GM12801 (cell line): ENCODE data around the gene A4GALT.

ENCODE experiments used
- CTCF ChIP-seq: IDR thresholded peaks from one replicate; pipeline ENCODE4 v1.5.1; 2011; ENCODE audit warnings: control low read depth; ENCODE audit not compliant: insufficient read length; ENCODE audit errors: extremely low read depth

Gene A4GALT

GRCh38 chr22:42763965-42764480, 43.4 kb upstream of the A4GALT start:
- TF ChIP-seq CTCF = no peak

GRCh38 chr22:42760806-42761565, 40.3 kb upstream of the A4GALT start:
- no peak for TF ChIP-seq CTCF

GRCh38 chr22:42758931-42759629, 38.4 kb upstream of the A4GALT start:
- TF ChIP-seq CTCF = no peak

DNA sequence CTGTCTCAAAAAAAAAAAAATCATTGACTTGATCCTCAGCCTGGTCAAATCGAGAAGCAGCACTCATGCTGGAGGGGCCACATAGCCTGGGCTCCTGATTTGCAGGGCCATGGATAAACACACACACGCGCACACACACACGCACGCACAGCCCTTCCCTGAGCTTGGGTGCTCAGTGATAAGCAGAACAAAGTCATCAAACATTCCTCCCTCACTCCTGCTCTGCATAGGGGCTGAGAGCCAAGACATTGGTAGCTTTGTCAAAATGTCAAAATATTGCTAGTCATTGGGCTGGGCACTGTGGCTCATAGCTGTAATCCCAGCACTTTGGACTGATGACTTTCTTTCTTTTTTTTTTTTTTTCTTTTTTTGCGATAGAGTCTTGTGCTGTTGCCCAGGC, 34.0 kb upstream of the A4GALT start:
- no peak for TF ChIP-seq CTCF

DNA sequence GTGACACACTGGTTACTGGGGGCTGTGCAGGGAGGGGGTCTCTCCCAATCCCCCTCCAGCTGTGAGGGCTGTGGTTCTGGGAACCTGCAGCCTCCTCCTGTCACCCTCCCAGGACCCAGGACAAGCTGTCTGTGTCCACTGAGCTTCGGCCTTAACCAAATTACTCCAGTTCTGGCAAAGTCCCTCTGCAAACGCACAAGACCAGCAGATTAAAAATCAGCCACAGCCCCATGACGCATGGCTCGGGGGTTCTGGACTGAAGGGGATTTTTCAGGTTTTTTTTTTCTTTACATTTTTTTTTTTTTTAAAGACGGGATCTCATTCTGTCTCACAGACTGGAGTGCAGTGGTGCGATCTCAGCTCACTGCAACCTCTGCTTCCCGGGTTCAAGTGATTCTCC, 32.2 kb upstream of the A4GALT start:
- TF ChIP-seq CTCF = no peak

GRCh38 chr22:42752230-42752746, 31.6 kb upstream of the A4GALT start:
- no peak for TF ChIP-seq CTCF

DNA sequence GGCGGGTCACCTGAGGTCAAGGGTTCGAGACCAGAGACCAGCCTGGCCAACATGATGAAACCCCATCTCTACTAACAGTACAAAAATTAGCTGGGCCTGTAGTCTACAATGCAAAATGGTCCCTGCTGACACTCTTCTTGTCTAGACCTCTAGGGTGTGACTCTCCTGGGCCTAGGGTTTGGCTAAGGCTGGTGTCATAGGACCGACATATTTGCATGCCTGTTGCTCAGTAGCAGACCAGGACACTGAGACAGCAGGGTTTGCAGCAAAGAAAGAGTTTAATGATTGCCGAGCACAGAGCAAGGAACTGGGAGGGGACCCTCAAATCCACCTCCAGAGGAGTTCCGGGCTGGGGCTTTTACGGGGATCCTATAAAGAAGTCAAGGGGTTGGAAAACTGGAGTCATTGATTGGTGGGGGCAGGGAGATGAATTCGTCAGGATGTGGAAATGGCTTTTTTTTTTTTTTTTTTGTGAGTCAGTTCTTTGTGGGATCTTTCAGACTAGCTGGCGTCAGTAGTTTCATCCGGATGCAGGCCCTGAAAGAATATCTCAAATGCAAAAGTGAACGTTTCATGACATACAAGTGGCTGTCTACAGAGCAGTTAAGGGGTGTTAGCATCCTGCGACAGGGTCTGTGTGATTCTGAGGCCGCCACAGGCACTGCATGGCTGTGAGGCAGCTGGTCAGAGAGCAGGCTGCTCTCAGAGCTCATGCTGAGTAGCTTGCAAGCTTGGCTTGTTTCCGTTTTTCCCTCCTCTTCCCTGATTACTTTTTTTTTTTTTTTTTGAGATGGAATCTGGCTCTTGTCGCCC, 27.2 kb upstream of the A4GALT start:
- TF ChIP-seq CTCF = no peak
